ENCODE measurements around the gene SSC4D. TPM values are rescaled to one million over a fixed set of nuclear protein-coding genes. Genes with fewer than 3 reads are reported as not detected.

The SSC4D gene
- total RNA-seq, 1 experiment from 2014 or later = 18.1 TPM

GRCh38 chr7:76359111-76359977 lies 50.2 kb downstream of the SSC4D start:
- Mint-ChIP-seq H3K27me3 (ENCODE audit: low read depth) (no peaks in the 10 kb centered on the region; the same call in 1 of the 2 replicates), H3K36me3 (peaks cover 36% of the 10 kb centered on the region), H3K27ac (peak overlapping the region; percentile 95), H3K4me3 (peak overlapping the region; percentile 73), H3K9me3 (no peaks in the 10 kb centered on the region), H3K4me1 (peaks cover 43% of the 10 kb centered on the region)
- TF ChIP-seq SP1 (CRISPR knock-in tag; conservative IDR thresholded peaks at IDR 0.05) = peak; percentile 70; the same call in 1 of the 2 replicates
- no peak for TF ChIP-seq ZNF423 (CRISPR knock-in tag; IDR thresholded peaks at IDR 0.05)
- 0 out of 2 replicates have a peak, but pooled peaks have one; percentile 28 for TF ChIP-seq SMAD3 (CRISPR knock-in tag; IDR thresholded peaks at IDR 0.05; ENCODE audit: borderline replicate concordance)
- no peak for TF ChIP-seq SMAD4 (CRISPR knock-in tag; IDR thresholded peaks at IDR 0.05)
- TF ChIP-seq ZNF416 (CRISPR knock-in tag; IDR thresholded peaks at IDR 0.05) = no peak
- 0 out of 2 replicates have a peak, but pooled peaks have one; percentile 51 for TF ChIP-seq ZNF232 (CRISPR knock-in tag; IDR thresholded peaks at IDR 0.05)
- TF ChIP-seq HMGA2 (CRISPR knock-in tag; IDR thresholded peaks at IDR 0.05) = no peak
- no peak for TF ChIP-seq NFYB (CRISPR knock-in tag; conservative IDR thresholded peaks at IDR 0.05; ENCODE audit: low read depth)
- TF ChIP-seq GABPB1 (CRISPR knock-in tag; IDR thresholded peaks at IDR 0.05) = peak; percentile 61
- 0 out of 2 replicates have a peak, but pooled peaks have one; percentile 17 for TF ChIP-seq TEAD1 (CRISPR knock-in tag; IDR thresholded peaks at IDR 0.05)
- no peak for TF ChIP-seq ZBTB43 (CRISPR knock-in tag; IDR thresholded peaks at IDR 0.05)
- no peak for TF ChIP-seq ZNF263 (CRISPR knock-in tag; IDR thresholded peaks at IDR 0.05; ENCODE audit: low read depth)
- no peak for TF ChIP-seq ELF4 (CRISPR knock-in tag; IDR thresholded peaks at IDR 0.05; ENCODE audit: low read depth)
- peak; percentile 82; the same call in 1 of the 2 replicates for TF ChIP-seq NFE2L1 (CRISPR knock-in tag; IDR thresholded peaks at IDR 0.05)
- no peak; the same call in 1 of the 2 replicates for TF ChIP-seq ZNF281 (CRISPR knock-in tag; IDR thresholded peaks at IDR 0.05)
- peak; percentile 33; the same call in 1 of the 2 replicates for TF ChIP-seq CTCF (IDR thresholded peaks at IDR 0.05)
- no peak for TF ChIP-seq CBFB (CRISPR knock-in tag; IDR thresholded peaks at IDR 0.05; ENCODE audit: low read depth)
- peak; percentile 61; the same call in 1 of the 2 replicates for TF ChIP-seq ETV6 (CRISPR knock-in tag; IDR thresholded peaks at IDR 0.05)
- DNase-seq (ENCODE audit: low spot score) (peak; percentile 96), ATAC-seq (peak; percentile 95)
- ChIA-PET POLR2A (interaction anchor here (0.5 to 2.3 kb wide), 12 partner anchors 9 to 196 kb away, joined by 3 to 17 read pairs (median 3); partner anchors contain the start of gene UPK3B), CTCF (interaction anchor here (0.7 to 1.6 kb wide), 9 partner anchors 10 to 77 kb away, joined by 3 to 6 read pairs (median 4); partner anchors contain the start of gene ZP3)

- peak; percentile 62 for ATAC-seq
- H3K27ac Mint-ChIP-seq = peak within 1 kb of the TSS; percentile 95
- TF ChIP-seq USF2 (CRISPR knock-in tag; IDR thresholded peaks at IDR 0.05) = no peak
- no peak for TF ChIP-seq TCF7 (CRISPR knock-in tag; IDR thresholded peaks at IDR 0.05; ENCODE audit: low read depth)
- TF ChIP-seq CREB1 (CRISPR knock-in tag; IDR thresholded peaks at IDR 0.05) = no peak
- no peak for TF ChIP-seq ZBTB43 (CRISPR knock-in tag; IDR thresholded peaks at IDR 0.05)
- TF ChIP-seq ATF6 (CRISPR knock-in tag; IDR thresholded peaks at IDR 0.05) = no peak
Measured at GRCh38 chr7:76358481-76359110, 50.9 kb downstream of the SSC4D start, which contains the start of gene YWHAG. TSS of gene YWHAG (minus strand) at chr7:76358991. CDS start at chr7:76358808, 183 bp downstream.

More at GRCh38 chr7:76358481-76359110, 50.9 kb downstream of the SSC4D start, which contains the start of gene YWHAG:
- peak within 1 kb of the TSS; percentile 96 for H3K4me3 Mint-ChIP-seq
- no peaks in the 10 kb centered on the region for H3K27me3 Mint-ChIP-seq (ENCODE audit: low read depth)
- H3K4me1 Mint-ChIP-seq = peaks cover 38% of the 10 kb centered on the region
- DNase-seq (ENCODE audit: low spot score) = peak; percentile 82
- POLR2A ChIA-PET = interaction anchor here (0.5 to 2.3 kb wide), 11 partner anchors 8 to 195 kb away, joined by 3 to 17 read pairs (median 3); partner anchors contain the start of gene UPK3B
- no peaks in the 10 kb centered on the region for H3K9me3 Mint-ChIP-seq
- H3K36me3 Mint-ChIP-seq = peaks cover 41% of the 10 kb centered on the region
- CTCF ChIA-PET = interaction anchor here (0.7 to 1.6 kb wide), 6 partner anchors 17 to 76 kb away, joined by 3 to 6 read pairs (median 4); no protein-coding TSS in a partner anchor

Measured in WTC11 (cell line).